ENCODE results near the gene C11orf54. TPM values are rescaled to one million over a fixed set of nuclear protein-coding genes. Genes with fewer than 3 reads are reported as not detected.

The C11orf54 gene
- total and polyA plus RNA-seq, 4 donors: 33.8 to 47.1 (median 39.9) TPM

DNA sequence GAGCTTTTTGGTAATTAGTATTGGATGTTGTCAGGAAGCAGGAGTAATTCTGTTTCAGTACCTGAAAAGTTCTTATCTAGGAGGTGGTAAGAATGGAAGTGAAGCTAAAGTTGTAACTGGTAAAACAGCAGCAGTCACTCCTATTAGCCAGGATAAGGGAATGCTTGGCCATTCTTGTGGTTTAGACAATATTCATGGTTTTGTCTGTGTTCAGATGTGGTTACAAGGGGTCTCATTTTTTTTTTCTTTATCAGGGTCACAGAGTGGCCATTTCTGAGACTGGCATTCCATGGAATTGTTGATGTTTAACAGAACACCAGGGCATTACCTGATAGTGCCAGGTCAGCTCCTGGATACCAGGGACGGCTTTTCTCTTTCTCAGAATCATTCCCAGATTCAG is 24.0 kb upstream of the C11orf54 start:
- no peak overlapping the region for H3K4me3 ChIP-seq (ENCODE audit: low read depth, low read length)
- peaks cover 18% of the 10 kb centered on the region for H3K36me3 ChIP-seq (ENCODE audit: control insufficient read depth, insufficient read depth, low read length)
- DNase-seq (ENCODE audit: low read depth in 4 of 6, low spot score in 6 of 6): no peak
- H3K27me3 ChIP-seq (ENCODE audit: control insufficient read depth, insufficient read depth, low read length): no peaks in the 10 kb centered on the region
- 100% methylated on average over 1 of the region's 1 CpG for WGBS (ENCODE audit: insufficient coverage)
- H3K9me3 ChIP-seq (ENCODE audit: control insufficient read depth, insufficient read depth, low read length): no peaks in the 10 kb centered on the region
- H3K4me1 ChIP-seq (ENCODE audit: control insufficient read depth, insufficient read depth, low read length): no peaks in the 10 kb centered on the region
- H3K27ac ChIP-seq (ENCODE audit: low read depth, low read length): no peak overlapping the region

DNA sequence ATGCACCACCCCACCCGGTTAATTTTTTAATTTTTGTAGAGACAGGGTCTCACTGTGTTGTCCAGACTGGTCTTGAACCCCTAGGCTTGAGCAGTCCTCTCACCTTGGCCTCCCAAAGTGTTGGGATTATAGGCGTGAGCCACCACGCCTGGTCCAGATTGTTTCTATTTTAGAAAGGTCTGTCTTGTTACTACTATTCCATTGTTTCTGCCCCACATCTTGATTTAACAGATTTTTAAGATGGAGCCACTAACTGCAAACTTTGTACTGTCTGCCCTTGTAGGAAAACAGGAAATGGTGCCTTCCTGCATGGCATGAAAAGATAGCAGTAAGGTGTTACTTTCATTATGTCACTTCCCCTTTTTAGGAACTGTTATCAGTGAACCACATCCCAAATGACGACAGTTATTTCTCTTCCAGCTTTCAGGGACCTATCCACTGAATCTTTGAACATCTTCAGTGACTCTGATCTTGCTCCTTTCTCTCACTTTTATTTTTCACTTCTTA is 23.4 kb upstream of the C11orf54 start:
- 94% methylated on average over 3 of the region's 4 CpGs for WGBS (ENCODE audit: insufficient coverage)
- Histone ChIP-seq H3K27ac (ENCODE audit: low read depth, low read length) (no peak overlapping the region), H3K27me3 (ENCODE audit: control insufficient read depth, insufficient read depth, low read length) (no peaks in the 10 kb centered on the region), H3K9me3 (ENCODE audit: control insufficient read depth, insufficient read depth, low read length) (no peaks in the 10 kb centered on the region), H3K4me1 (ENCODE audit: control insufficient read depth, insufficient read depth, low read length) (no peaks in the 10 kb centered on the region), H3K4me3 (ENCODE audit: low read depth, low read length) (no peak overlapping the region), H3K36me3 (ENCODE audit: control insufficient read depth, insufficient read depth, low read length) (peaks cover 18% of the 10 kb centered on the region)
- no peak for DNase-seq (ENCODE audit: low read depth in 4 of 6, low spot score in 6 of 6)

DNA sequence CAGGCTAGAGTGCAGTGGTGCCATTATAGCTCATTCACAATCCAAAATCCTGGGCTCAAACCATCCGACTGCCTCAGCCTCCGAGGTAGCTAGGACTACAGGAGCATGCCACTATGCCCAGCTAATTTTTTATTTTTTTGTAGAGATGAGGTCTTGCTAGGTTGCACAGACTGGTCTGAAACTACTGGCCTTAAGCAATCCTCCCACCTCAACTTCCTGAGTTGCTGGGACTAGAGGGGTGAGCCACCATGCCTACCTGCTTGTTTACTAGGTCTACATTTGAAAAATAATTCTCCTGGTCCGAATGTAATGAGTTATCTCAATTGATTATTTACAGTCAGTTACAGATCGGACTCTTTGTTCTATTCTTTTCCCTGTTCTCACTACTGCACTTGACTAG is 22.2 kb upstream of the C11orf54 start:
- H3K36me3 ChIP-seq (ENCODE audit: control insufficient read depth, insufficient read depth, low read length): peaks cover 18% of the 10 kb centered on the region

DNA sequence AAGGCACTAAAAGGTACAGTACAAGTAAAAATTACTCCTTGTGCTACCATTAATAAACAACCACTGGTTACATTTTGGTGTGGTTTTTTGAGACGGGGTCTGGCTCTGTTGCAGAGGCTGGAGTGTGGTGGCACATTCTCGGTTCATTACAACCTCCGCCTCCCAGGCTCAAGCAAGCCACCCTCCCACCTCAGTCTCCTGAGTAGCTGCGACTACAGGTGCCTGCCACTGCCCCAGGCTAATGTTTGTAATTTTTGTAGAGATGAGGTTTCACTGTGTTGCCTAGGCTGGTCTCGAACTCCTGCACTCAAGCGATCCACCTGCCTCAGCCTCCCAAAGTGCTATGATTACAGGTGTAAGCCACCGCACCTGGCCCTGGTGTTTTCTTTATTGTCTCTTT is 20.9 kb upstream of the C11orf54 start:
- H3K36me3 ChIP-seq (ENCODE audit: control insufficient read depth, insufficient read depth, low read length): peaks cover 21% of the 10 kb centered on the region

More for the DNA sequence above, 22.2 kb upstream of the C11orf54 start:
- Histone ChIP-seq H3K27me3 (ENCODE audit: control insufficient read depth, insufficient read depth, low read length) (no peaks in the 10 kb centered on the region), H3K4me1 (ENCODE audit: control insufficient read depth, insufficient read depth, low read length) (no peaks in the 10 kb centered on the region), H3K27ac (ENCODE audit: low read depth, low read length) (no peak overlapping the region), H3K4me3 (ENCODE audit: low read depth, low read length) (no peak overlapping the region), H3K9me3 (ENCODE audit: control insufficient read depth, insufficient read depth, low read length) (no peaks in the 10 kb centered on the region)
- no CpG with 5 or more reads among the region's 4 CpGs for WGBS (ENCODE audit: insufficient coverage)
- no peak for DNase-seq (ENCODE audit: low read depth in 4 of 6, low spot score in 6 of 6)

DNA sequence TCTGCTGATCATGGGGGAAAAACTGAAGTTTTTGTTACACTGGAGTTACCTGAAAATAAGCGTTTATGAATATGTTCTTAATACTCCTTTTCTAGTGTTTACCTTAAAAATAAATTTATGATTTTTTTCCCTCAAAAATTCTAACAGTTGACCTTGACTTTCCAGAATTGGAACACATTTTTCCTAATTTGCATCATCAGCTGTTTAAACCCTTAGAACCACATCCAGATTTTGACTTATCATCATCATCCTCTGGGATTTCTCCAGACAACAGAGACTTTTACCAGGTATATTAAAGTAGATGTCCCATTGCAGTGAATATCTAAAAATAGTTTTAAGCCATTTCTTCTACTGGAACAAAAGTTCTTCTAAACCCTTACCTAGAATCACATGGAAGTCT is 17.4 kb upstream of the C11orf54 start:
- no peak for DNase-seq (ENCODE audit: low read depth in 4 of 6, low spot score in 6 of 6)
- Histone ChIP-seq H3K9me3 (ENCODE audit: control insufficient read depth, insufficient read depth, low read length) (no peaks in the 10 kb centered on the region), H3K27ac (ENCODE audit: low read depth, low read length) (no peak overlapping the region), H3K27me3 (ENCODE audit: control insufficient read depth, insufficient read depth, low read length) (no peaks in the 10 kb centered on the region), H3K36me3 (ENCODE audit: control insufficient read depth, insufficient read depth, low read length) (peaks cover 22% of the 10 kb centered on the region), H3K4me3 (ENCODE audit: low read depth, low read length) (no peak overlapping the region), H3K4me1 (ENCODE audit: control insufficient read depth, insufficient read depth, low read length) (no peaks in the 10 kb centered on the region)
- WGBS (ENCODE audit: insufficient coverage): no CpG with 5 or more reads among the region's 1 CpG

More for the DNA sequence above, 20.9 kb upstream of the C11orf54 start:
- Histone ChIP-seq H3K27ac (ENCODE audit: low read depth, low read length) (no peak overlapping the region), H3K9me3 (ENCODE audit: control insufficient read depth, insufficient read depth, low read length) (no peaks in the 10 kb centered on the region), H3K27me3 (ENCODE audit: control insufficient read depth, insufficient read depth, low read length) (no peaks in the 10 kb centered on the region), H3K4me1 (ENCODE audit: control insufficient read depth, insufficient read depth, low read length) (no peaks in the 10 kb centered on the region), H3K4me3 (ENCODE audit: low read depth, low read length) (no peak overlapping the region)
- no peak for DNase-seq (ENCODE audit: low read depth in 4 of 6, low spot score in 6 of 6)
- WGBS (ENCODE audit: insufficient coverage): 100% methylated on average over 1 of the region's 7 CpGs

DNA sequence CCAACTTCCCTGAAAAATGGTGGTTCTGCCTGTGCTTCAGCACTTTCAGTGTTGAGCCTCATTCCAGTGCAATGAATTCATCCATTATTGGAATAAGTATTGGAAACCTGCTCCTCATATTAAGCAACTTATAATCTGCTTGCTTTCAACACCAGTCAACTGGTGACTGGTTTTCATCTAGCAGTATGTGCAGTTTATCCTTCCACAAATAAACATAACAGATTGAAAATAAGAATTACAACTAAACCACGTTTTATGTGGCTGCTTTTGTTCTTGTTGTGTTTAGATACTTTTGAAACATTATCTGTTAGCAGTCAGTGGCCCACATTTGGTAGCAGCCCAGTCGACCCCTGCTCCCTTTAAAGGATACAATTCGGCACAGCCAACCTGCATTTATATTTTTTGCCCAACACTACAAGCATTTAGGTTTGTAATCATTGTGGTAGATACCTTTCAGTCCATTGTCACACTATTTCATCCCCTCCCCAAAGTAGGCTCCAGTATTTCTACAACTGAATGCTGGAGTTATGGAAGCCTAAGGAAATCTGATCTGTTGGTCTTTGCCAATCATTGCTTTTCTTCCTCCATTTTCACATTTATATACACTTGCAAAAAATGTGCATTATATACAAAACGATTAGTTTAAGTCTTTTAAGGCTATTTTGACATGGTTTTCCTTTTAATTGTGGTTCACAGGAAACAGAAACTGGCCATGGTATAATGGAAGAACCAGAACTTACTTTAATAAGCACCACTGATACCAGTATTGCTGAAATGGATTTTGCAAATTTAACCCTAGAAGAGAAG is 13.3 kb upstream of the C11orf54 start:
- no CpG with 5 or more reads among the region's 4 CpGs for WGBS (ENCODE audit: insufficient coverage)

DNA sequence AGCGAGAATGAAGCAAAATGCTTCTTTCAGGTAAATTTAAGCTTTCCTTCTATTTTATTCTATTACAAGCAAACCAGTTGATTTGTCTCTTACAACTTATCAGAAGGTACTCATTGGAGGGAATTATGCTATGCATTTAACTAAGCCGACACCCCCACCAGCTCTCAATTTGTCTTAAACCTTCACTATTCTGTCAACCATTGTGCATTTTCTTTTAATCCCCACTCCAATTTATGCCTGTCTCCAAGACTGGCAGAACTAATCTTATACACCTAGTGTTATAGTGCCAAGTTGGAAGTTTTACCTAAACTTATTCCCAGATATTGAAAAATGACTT is 12.7 kb upstream of the C11orf54 start:
- Histone ChIP-seq H3K9me3 (ENCODE audit: control insufficient read depth, insufficient read depth, low read length) (no peaks in the 10 kb centered on the region), H3K4me1 (ENCODE audit: control insufficient read depth, insufficient read depth, low read length) (no peaks in the 10 kb centered on the region), H3K27ac (ENCODE audit: low read depth, low read length) (no peak overlapping the region), H3K36me3 (ENCODE audit: control insufficient read depth, insufficient read depth, low read length) (peaks cover 16% of the 10 kb centered on the region), H3K4me3 (ENCODE audit: low read depth, low read length) (no peak overlapping the region), H3K27me3 (ENCODE audit: control insufficient read depth, insufficient read depth, low read length) (no peaks in the 10 kb centered on the region)
- DNase-seq (ENCODE audit: low read depth in 4 of 6, low spot score in 6 of 6): no peak
- no CpG with 5 or more reads among the region's 2 CpGs for WGBS (ENCODE audit: insufficient coverage)

More for the DNA sequence above, 13.3 kb upstream of the C11orf54 start:
- Histone ChIP-seq H3K9me3 (ENCODE audit: control insufficient read depth, insufficient read depth, low read length) (no peaks in the 10 kb centered on the region), H3K4me1 (ENCODE audit: control insufficient read depth, insufficient read depth, low read length) (no peaks in the 10 kb centered on the region), H3K36me3 (ENCODE audit: control insufficient read depth, insufficient read depth, low read length) (peaks cover 16% of the 10 kb centered on the region), H3K27me3 (ENCODE audit: control insufficient read depth, insufficient read depth, low read length) (no peaks in the 10 kb centered on the region), H3K27ac (ENCODE audit: low read depth, low read length) (no peak overlapping the region), H3K4me3 (ENCODE audit: low read depth, low read length) (no peak overlapping the region)
- DNase-seq (ENCODE audit: low read depth in 4 of 6, low spot score in 6 of 6): no peak

DNA sequence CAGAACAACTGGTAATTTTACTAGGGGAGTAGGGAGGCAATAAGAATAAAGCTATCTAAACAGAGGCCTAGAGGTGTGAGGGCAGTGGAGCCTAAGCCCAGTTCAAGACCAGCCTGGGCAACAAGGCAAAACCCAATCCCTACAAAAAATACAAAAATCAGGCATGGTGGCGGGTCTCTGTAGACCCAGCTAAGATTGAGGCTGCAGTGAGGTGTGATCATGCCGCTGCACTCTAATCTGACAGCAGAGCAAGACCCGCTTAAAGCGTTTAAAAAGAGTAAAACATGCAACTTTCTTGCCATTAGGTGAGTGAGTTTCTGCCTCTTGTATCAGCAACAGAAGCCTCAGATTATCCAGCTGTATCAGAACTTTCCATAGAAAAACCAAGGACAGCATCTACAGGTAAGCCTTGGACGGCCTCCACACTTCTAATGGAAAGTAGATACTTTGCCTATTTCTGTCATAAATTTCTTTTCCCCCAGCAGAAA is 12.3 kb upstream of the C11orf54 start:
- 100% methylated on average over 4 of the region's 5 CpGs for WGBS (ENCODE audit: insufficient coverage)
- Histone ChIP-seq H3K9me3 (ENCODE audit: control insufficient read depth, insufficient read depth, low read length) (no peaks in the 10 kb centered on the region), H3K27ac (ENCODE audit: low read depth, low read length) (no peak overlapping the region), H3K4me3 (ENCODE audit: low read depth, low read length) (no peak overlapping the region), H3K36me3 (ENCODE audit: control insufficient read depth, insufficient read depth, low read length) (peaks cover 16% of the 10 kb centered on the region), H3K27me3 (ENCODE audit: control insufficient read depth, insufficient read depth, low read length) (no peaks in the 10 kb centered on the region), H3K4me1 (ENCODE audit: control insufficient read depth, insufficient read depth, low read length) (no peaks in the 10 kb centered on the region)
- DNase-seq (ENCODE audit: low read depth in 4 of 6, low spot score in 6 of 6): no peak

DNA sequence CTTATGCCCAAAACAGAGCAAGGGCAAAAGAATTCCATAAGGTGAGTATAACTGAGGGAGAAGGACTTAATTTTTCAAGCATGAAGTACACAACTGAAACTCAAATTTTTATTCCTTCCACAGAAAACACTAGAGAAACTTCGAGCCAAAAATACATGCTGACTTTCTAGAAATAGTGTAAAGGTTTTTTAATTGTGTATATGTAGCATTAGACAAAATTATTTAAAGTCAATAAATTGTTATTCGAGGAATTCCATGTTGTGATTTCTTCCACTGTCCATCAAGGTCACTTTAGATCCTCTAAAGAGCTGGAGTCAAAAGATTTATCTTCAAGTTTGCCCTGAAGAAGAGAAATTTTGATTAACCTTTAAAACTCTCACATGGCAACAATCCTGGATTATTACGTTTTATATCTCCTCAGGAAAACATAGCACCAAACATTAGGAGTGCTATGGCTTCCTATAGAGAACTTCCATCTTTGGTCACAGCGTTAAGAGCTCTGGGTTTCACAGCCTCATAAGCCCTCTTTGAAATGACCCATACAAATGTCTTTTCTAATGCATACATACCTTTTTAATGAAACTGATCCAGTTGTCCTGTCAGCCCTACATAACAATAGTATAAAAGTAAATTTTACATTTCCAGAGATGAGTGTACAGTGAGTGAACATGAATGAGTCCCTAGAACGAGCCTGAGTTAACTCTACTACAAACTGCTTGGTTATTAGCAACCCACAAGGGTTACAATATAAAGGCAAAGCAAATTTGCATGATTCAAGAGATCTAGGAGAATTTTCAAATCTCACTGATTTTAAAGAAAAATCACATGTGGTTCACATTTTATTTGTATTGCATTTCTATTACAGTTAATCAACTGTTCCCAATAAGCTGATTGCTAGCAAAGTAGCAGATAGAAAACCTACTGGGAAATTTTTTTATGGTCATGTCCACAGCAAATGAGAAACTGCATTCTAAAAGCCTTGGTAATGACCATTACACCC is 11.1 kb upstream of the C11orf54 start:
- WGBS (ENCODE audit: insufficient coverage): 80% methylated on average over 2 of the region's 5 CpGs
- no peaks in the 10 kb centered on the region for H3K4me1 ChIP-seq (ENCODE audit: control insufficient read depth, insufficient read depth, low read length)
- no peaks in the 10 kb centered on the region for H3K27me3 ChIP-seq (ENCODE audit: control insufficient read depth, insufficient read depth, low read length)
- no peaks in the 10 kb centered on the region for H3K9me3 ChIP-seq (ENCODE audit: control insufficient read depth, insufficient read depth, low read length)
- no peak overlapping the region for H3K27ac ChIP-seq (ENCODE audit: low read depth, low read length)
- no peak overlapping the region for H3K4me3 ChIP-seq (ENCODE audit: low read depth, low read length)
- peaks cover 17% of the 10 kb centered on the region for H3K36me3 ChIP-seq (ENCODE audit: control insufficient read depth, insufficient read depth, low read length)
- DNase-seq (ENCODE audit: low read depth in 4 of 6, low spot score in 6 of 6): peak in 1 of 6 donors; percentile 7

Data from spinal cord (tissue), 10 donors.